GM21723 (cell line): ENCODE results near the gene C18orf54.
"Not testable (repeated sequence)": the region's sequence is repeated elsewhere in the genome, so short reads cannot be mapped to it uniquely, and the experiment has no call there.

ENCODE experiments used
- ATAC-seq: cut with Tn5 transposase; IDR thresholded peaks from one replicate; pipeline ENCODE4 v1.9.1; 2021; ENCODE audit warnings: mild to moderate bottlenecking, moderate library complexity; ENCODE audit not compliant: unreplicated experiment

Gene C18orf54

GRCh38 chr18:54386800-54387495 is 29.2 kb downstream of the C18orf54 start:
- not testable (repeated sequence) for ATAC-seq

DNA sequence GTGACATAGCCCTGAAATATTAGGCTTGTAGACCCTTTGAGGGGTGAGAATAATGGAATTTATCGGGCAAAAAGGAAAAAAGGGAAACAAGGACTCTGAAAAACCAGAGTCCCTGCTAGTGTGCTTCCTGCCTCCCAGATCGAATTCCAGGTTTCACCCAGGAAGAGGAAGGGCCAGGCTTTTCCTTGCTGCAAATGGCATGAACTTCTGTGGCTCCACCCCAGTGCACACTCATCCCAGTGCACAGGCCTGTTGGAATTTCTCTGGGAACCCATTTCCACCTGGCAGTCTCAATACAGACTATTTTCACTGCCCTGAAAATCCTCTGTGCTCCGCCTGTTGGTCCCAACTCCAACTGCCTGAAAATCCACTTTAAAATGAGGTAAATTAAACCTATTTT is 29.9 kb downstream of the C18orf54 start:
- no peak for ATAC-seq

- ATAC-seq = peak; percentile 91
These were observed 30.8 kb downstream of the C18orf54 start for GRCh38 chr18:54388203-54389142.

- ATAC-seq = no peak
These were observed 31.4 kb downstream of the C18orf54 start for GRCh38 chr18:54389143-54389505.

DNA sequence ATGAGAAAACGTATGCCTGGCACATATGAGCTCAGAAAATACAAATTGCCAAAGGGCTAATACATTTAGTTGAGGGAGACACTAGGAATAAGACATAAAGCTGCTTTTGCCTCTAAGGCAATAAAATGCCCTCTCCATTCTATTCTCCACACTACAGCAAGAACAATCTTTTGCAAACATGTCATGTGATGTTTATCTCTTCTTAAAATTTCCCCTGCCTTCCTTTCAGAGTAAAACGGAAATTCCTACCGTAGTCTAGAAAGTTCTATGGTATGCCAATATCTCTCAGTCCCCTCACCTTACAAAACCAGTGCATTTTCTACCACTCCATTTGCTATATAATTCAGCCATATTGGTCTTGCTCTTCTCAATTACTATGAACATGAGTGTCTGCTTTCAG is 33.1 kb downstream of the C18orf54 start:
- no peak for ATAC-seq

DNA sequence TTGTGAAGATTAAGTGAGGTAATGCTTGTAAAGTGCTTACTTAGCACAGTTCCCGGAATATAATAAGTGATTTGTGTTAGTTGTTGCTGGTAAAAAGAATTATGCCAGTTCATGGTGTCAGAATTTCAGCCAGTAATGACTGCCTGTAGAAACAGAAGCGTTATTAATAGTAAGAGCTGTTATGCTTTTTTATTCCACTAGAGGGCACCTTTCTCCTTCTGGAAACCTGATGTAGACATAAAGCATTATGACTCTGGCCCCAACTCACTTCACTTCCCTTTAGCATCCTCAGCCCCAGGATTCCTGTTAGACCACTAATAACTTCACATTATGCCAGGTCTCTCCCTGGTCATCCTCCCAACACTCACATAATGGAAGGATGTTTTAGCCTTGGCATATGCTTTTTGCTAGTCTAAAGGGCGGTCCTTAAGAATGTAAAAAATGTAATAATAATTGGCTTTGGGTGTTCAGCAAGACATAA is 34.9 kb downstream of the C18orf54 start:
- ATAC-seq = peak; percentile 66

GRCh38 chr18:54393648-54394294 is 36.1 kb downstream of the C18orf54 start:
- ATAC-seq = no peak

GRCh38 chr18:54396760-54397159 is 39.1 kb downstream of the C18orf54 start:
- ATAC-seq = no peak

DNA sequence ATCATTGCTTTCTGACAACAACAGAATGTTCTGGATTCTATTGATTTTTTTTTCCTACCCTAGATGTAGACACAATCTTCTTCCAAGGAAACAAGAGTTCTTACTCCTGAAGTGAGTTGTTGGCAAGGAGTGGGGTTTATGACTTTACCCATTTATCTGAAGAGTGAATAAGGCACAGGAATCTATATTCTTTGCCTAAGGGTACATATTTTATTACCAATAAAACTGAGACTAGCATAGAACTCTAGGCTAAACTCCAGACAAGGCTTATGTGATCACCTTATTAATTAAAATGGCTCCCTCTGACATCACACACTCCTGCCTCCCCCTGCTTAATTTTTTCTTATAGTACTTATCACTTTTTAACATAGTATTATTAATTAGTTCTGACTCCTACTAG is 47.6 kb downstream of the C18orf54 start:
- no peak for ATAC-seq

DNA sequence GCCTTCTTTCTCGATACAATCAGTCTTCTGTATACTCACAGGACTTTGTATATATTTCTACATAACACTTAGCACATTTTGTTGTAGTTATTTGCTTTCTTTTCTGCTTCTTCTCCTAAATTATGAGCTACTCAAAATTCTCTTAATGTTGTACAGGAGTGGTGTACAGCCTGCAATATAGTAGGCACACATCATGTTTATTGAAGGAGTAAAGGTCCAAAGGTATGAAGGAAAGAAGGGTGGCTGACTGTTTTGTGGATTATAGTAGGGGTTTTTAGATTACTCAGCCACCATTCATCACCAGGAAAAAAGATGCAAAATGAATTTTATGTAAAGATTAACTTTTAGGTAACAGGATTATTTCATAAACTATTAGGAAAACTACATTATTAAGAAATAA is 54.1 kb downstream of the C18orf54 start:
- no peak for ATAC-seq

GRCh38 chr18:54415086-54415485 is 57.4 kb downstream of the C18orf54 start:
- ATAC-seq = no peak

- no peak for ATAC-seq
These were observed 58.7 kb downstream of the C18orf54 start for GRCh38 chr18:54416436-54416835.

DNA sequence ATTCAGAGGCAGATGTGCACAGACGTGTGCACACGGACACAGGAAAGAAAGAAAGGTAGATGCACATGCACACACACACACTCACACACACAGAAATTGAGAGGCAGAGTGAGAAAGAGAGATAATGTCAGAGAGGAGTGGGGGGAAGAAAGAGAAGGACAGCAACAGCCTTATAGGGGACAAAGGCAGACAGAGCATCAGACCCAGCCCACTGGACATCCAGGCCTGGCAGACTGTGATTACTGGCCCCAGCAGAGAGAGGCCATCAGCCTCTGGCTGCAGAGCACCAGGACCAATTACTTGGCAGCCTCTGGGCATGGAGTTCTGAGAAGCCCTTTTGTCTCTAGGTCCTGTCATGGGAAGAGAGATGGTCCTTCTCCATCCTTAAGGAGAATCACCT is 66.1 kb downstream of the C18orf54 start:
- no peak for ATAC-seq

DNA sequence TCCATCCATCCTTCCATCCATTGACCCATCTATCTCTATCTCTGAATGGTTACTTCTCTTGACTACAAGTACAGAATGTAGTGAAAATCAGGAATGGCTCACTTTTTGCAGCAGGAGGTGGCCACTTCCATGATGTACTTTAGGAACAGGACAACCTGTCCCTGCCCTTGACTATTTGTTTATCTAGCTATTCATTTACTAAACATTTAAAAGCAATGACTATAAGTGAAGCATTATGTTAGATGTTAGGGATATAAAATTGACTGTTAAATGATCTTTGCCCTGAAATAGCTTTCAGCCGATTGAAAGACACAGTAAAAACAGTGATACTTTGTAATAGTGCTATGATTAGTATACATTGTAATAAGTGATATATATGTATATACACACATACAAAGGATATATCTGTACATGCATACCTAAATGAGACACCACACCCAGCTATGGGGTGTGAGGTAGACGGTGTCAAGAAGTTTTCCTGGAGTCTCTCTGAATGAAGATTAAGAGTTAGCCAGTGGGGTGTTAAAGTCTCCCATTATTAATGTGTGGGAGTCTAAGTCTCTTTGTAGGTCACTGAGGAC is 68.5 kb downstream of the C18orf54 start:
- no peak for ATAC-seq
